DMS153 treated with DMSO at 0.1 percent for 48 hours (cell line): ENCODE measurements around the gene EIF4A2.
"Not testable (repeated sequence)": the region's sequence is repeated elsewhere in the genome, so short reads cannot be mapped to it uniquely, and the experiment has no call there.

Source experiments
- DNase-seq: peaks from one replicate; lab custom pipeline; 2025; ENCODE audit not compliant: unreplicated experiment; lab: John Stamatoyannopoulos, UW

The EIF4A2 gene

GRCh38 chr3:186784820-186785494 is 1.6 kb downstream of the EIF4A2 start:
- no peak for DNase-seq

- DNase-seq, result no peak
Measured at GRCh38 chr3:186785495-186786018, 2.2 kb downstream of the EIF4A2 start.

DNA sequence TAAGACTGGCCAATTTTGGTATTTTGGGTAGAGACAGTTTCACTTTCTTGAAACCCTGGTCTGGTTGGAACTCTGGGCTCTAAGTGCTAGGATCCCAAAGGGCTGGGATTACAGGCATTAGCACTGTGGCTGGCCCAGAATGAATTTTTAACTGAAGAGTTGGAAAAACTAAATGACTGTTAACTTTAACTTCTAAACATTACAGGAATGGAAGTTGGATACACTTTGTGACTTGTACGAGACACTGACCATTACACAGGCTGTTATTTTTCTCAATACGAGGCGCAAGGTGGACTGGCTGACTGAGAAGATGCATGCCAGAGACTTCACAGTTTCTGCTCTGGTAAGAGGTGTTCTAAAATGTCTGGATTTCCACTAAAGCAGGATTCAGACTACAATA is 3.5 kb downstream of the EIF4A2 start:
- DNase-seq, result no peak

DNA sequence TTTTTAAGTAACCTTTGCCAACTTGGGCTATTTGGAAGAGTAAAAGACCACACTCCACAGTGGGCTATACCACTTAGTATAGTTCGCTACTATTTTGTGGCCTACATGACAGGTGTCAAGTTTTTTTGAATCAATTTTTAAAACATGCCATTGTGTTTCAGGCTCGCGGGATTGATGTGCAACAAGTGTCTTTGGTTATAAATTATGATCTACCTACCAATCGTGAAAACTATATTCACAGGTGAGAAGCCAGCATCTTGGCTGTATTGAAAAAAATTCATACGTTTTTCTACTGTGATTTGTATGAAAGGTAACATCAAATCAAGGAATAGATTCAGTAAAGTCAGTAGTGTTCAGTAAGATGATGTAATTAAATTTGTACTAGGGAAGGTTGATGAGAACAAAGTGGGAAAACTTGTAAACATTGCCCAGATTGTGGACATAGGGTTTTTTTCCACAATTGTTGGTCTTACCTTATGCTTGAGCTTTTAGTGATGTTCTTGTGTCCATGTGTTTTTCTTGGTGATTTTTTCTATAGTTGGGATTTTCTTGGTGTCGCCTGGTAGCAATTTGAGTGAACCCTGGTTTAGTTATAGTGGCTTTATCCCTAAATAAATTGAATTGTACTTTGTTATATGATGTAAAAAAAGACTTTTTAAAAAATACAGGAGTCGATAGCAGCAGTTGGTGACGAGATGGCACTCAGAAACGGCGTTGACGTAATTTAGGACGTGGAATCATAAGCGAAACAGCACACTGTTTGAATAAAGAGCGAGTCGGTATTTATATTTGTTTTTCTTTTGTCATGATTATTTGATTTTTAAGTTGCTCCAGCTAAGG is 4.5 kb downstream of the EIF4A2 start:
- no peak for DNase-seq

GRCh38 chr3:186788482-186789370 is 5.3 kb downstream of the EIF4A2 start:
- no peak for DNase-seq

DNA sequence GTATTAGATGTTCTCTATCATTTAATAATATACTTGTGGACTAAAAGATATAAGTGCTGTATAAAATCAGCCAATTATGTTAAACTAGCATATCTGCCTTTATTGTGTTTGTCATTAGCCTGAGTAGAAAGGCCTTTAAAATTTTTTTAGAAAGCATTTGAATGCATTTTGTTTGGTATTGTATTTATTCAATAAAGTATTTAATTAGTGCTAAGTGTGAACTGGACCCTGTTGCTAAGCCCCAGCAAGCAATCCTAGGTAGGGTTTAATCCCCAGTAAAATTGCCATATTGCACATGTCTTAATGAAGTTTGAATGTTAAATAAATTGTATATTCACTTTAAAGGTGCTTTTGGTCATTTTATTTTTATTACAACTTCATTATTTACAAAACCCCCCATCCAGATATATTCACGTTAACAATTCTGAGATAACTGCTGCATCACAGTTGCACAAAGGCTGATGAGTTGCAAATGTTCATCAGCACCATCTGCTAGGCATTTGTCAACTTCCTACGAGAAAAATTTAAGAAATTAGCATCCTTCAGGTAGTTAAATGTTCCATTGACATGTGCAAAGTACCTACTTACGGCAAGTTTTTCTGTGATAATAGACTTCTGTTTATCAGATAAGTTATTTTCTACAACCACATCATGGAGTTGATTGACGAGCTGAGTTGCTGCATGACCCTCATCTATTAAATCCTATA is 6.3 kb downstream of the EIF4A2 start:
- no peak for DNase-seq

GRCh38 chr3:186790261-186790981 is 7.0 kb downstream of the EIF4A2 start:
- DNase-seq, result no peak

- no peak for DNase-seq
Measured at GRCh38 chr3:186798239-186798874, 15.0 kb downstream of the EIF4A2 start.

DNA sequence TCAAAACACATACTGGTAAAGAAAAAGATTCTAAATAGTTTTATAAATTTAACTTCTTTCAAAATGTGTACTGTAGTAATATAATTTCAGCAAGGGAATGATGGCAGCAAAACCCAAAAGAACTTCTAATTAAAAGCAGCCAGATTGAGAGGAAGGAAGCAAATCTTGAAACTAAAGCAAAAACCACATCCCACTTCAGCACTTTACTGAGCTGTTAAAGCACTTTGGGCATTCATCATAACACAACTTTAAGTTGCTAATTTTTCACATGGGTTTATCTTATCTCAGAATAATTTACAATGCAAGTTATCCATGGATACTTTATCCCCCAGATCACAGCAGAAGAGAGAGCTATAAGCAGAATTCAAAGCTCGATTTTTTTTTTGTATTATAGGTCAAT is 16.9 kb downstream of the EIF4A2 start:
- no peak for DNase-seq

- DNase-seq, result no peak
Measured at GRCh38 chr3:186802701-186803100, 19.3 kb downstream of the EIF4A2 start.

DNA sequence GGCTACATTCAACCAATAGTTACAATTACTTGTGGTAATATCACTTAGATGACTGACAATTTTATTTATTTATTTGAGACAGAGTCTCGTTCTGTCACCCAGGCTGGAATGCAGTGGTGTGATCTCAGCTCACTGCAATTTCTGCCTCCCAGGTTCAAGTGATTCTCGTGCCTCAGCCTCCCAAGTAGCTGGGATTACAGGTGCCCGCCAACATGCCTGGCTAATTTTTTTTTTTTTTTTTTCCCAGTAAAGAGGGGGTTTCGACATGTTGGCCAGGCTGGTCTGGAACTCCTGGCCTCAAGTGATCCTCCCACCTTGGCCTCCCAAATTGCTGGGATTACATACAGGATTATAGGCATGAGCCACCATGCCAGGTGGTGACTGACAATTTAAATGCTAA is 20.1 kb downstream of the EIF4A2 start:
- DNase-seq, result not testable (repeated sequence)

DNA sequence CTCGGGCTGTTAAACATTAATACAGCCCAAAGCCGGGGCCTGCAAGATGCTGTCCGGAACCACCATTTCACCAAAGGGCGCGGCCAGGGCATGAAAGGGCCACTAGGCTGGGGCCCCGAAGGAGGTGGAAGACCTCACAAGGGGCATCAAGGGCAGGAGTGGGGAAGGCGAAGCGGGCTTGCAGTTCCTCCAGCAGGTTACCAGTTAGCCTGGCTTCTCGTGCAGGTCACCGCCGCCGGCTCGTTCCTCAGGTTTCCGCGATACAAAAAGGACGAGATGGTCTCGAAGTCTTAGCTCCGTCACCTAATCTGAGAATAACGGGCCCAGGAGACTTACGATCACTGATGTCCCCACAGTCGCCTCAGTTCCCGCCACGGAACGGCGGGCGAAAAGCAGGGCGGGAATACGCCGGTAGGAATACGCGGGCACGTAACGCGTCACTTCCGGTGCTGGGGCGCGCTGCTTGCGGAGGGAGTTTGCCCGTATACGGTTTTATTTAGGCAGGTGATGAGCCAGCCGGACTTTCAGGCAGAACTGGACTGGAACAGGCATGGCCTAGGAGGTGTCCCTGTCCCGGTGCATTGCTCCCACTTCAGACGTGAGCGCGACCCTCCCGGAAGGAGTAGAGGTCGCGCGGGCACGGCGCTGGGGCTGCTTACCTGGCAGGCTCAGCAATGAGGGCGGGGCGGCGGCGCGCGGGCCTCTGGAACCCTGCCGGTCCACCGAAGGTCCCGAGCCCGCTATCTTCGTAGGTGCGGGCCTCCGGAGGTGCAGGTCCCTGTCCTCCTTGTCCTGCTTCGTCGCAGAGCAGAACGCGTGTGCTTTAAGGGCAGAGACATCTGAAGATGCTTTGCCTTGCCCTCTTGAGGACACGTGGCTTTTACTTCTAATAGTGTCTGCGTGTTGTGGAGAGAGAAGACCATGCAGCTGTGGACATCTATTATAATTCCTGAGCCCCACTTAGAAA is 23.0 kb downstream of the EIF4A2 start, which contains the start of gene RFC4:
TSS of gene RFC4 (minus strand) at position 394 of the 967 bp plus-strand sequence. CDS start 1,769 bp downstream, outside the sequence.
- peak; percentile 60 for DNase-seq

DNA sequence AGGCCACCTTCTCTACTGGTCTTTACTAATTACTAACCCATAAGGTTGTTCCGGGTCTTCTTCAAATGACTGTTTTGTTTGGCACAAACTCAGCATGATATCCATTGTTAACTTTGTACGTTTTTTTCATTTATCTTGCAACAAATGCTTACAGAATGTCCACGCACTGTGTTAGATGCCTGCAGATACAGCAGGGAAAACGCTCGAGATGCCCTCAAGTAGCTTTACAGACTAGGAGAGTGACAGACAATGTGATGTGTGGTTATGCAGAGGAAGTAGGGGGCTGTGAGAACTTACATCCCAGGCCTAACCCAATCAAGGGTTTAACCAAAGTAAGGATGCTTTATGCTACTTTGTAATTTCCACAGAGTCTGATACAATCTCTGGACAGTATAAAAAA is 23.9 kb downstream of the EIF4A2 start:
- no peak for DNase-seq

DNA sequence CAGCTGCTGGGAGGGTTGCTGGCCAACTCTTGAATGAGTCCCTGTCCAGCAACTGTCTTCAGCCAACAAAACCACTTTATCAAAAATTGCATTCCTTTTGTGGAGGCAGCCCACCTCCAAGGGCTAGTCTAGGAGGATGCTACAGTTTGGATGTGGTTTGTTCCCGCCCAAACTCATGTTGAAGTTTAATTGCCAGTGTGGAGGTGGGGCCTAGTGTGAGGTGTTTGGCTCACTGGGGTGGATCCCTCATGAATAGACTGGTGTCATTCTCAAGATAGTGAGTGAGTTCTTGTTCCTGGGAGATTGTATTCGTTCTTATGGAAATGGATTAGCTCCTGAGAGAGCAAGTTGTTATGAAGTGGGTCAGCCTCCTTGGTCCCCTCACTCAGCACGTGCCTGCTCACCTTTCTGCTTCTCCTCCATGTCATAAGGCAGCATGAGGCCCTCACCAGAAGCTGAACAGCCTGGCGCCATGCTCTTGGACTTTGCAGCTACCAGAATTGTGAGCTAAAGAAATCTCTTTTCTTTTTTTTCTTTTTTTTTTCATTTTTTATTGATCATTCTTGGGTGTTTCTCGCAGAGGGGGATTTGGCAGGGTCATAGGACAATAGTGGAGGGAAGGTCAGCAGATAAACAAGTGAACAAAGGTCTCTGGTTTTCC is 27.1 kb downstream of the EIF4A2 start:
- DNase-seq, result no peak

- not testable (repeated sequence) for DNase-seq
Measured at GRCh38 chr3:186811313-186811712, 27.9 kb downstream of the EIF4A2 start.

- DNase-seq, result no peak
Measured at GRCh38 chr3:186814100-186814499, 30.7 kb downstream of the EIF4A2 start.

- DNase-seq, result no peak
Measured at GRCh38 chr3:186815435-186815834, 32.1 kb downstream of the EIF4A2 start.

GRCh38 chr3:186818516-186818915 is 35.1 kb downstream of the EIF4A2 start:
- DNase-seq, result no peak
